PFSK-1 (cell line): ENCODE results near the gene IFIT1.

Experiments
- FOXP2 ChIP-seq: optimal IDR thresholded peaks from 2 replicates; pipeline ENCODE3; 2011; ENCODE audit warnings: borderline replicate concordance, control low read depth, inconsistent platforms; ENCODE audit not compliant: insufficient read depth; ENCODE audit errors: extremely low read length, extremely low read depth
- POLR2AphosphoS5 ChIP-seq: IDR thresholded peaks from 2 replicates; pipeline ENCODE4 v1.6.1; 2012; ENCODE audit warnings: low read depth, mild to moderate bottlenecking, control low read depth, low read length, moderate library complexity
- SIN3A ChIP-seq: IDR thresholded peaks from 2 replicates; pipeline ENCODE4 v1.6.1; 2012; ENCODE audit warnings: mild to moderate bottlenecking, low read length, moderate library complexity, borderline replicate concordance; ENCODE audit not compliant: insufficient read depth
- TAF1 ChIP-seq: IDR thresholded peaks from 2 replicates; pipeline ENCODE4 v1.6.1; 2012; ENCODE audit warnings: low read length, control low read depth, borderline replicate concordance; ENCODE audit not compliant: insufficient read depth
- TF ChIP-seq, protein P1 (sequence below), 2 experiments: IDR thresholded peaks; 2 replicates each; pipeline versions ENCODE4 v1.6.1 to v1.8.0; 2011 to 2012; ENCODE audit warnings: low read depth in 2 of 2, low read length in 2 of 2, control low read depth in 1 of 2, inconsistent platforms in 1 of 2, mild to moderate bottlenecking in 1 of 2, moderate library complexity in 1 of 2; ENCODE audit not compliant: insufficient read depth in 1 of 2

IFIT1 gene

GRCh38 chr10:89364531-89364930 is 27.9 kb upstream of the IFIT1 start:
- TF ChIP-seq POLR2AphosphoS5 (no peak), SIN3A (no peak), TAF1 (no peak), FOXP2 (no peak)
- TF ChIP-seq, protein P1, sequence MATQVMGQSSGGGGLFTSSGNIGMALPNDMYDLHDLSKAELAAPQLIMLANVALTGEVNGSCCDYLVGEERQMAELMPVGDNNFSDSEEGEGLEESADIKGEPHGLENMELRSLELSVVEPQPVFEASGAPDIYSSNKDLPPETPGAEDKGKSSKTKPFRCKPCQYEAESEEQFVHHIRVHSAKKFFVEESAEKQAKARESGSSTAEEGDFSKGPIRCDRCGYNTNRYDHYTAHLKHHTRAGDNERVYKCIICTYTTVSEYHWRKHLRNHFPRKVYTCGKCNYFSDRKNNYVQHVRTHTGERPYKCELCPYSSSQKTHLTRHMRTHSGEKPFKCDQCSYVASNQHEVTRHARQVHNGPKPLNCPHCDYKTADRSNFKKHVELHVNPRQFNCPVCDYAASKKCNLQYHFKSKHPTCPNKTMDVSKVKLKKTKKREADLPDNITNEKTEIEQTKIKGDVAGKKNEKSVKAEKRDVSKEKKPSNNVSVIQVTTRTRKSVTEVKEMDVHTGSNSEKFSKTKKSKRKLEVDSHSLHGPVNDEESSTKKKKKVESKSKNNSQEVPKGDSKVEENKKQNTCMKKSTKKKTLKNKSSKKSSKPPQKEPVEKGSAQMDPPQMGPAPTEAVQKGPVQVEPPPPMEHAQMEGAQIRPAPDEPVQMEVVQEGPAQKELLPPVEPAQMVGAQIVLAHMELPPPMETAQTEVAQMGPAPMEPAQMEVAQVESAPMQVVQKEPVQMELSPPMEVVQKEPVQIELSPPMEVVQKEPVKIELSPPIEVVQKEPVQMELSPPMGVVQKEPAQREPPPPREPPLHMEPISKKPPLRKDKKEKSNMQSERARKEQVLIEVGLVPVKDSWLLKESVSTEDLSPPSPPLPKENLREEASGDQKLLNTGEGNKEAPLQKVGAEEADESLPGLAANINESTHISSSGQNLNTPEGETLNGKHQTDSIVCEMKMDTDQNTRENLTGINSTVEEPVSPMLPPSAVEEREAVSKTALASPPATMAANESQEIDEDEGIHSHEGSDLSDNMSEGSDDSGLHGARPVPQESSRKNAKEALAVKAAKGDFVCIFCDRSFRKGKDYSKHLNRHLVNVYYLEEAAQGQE (IDR thresholded peaks at IDR 0.05; ENCODE audit: insufficient read depth in 1 of 2, low read depth in 2 of 2, low read length in 2 of 2) = no peak

DNA sequence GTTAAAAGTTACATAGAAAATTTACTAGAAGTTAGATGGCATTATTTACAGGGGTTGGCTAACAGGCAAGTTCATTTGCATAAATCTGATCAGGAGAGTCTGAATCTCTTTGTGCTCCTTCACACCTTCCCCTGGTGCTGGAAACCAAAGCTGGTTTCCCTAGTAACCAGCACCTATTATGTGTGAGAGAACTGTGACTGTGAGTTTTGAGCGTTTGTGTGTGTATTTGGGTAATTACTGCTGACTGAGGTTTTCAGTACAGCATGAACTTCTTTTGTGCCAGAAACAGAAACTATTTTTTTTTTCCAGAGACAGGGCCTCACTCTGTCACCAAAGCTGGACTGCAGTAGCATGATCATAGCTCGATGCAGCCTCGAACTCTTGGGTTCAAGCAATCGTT is 24.9 kb upstream of the IFIT1 start:
- TF ChIP-seq POLR2AphosphoS5 = no peak
- TF ChIP-seq FOXP2 = no peak
- no peak for TF ChIP-seq SIN3A
- TF ChIP-seq, protein P1 (IDR thresholded peaks at IDR 0.05; ENCODE audit: insufficient read depth in 1 of 2, low read depth in 2 of 2, low read length in 2 of 2) = no peak
- no peak for TF ChIP-seq TAF1

- TF ChIP-seq, protein P1 (IDR thresholded peaks at IDR 0.05; ENCODE audit: insufficient read depth in 1 of 2, low read depth in 2 of 2, low read length in 2 of 2) = no peak
- TF ChIP-seq POLR2AphosphoS5 (no peak), FOXP2 (no peak), SIN3A (no peak), TAF1 (no peak)
Observed at GRCh38 chr10:89368129-89368528, 24.3 kb upstream of the IFIT1 start.

DNA sequence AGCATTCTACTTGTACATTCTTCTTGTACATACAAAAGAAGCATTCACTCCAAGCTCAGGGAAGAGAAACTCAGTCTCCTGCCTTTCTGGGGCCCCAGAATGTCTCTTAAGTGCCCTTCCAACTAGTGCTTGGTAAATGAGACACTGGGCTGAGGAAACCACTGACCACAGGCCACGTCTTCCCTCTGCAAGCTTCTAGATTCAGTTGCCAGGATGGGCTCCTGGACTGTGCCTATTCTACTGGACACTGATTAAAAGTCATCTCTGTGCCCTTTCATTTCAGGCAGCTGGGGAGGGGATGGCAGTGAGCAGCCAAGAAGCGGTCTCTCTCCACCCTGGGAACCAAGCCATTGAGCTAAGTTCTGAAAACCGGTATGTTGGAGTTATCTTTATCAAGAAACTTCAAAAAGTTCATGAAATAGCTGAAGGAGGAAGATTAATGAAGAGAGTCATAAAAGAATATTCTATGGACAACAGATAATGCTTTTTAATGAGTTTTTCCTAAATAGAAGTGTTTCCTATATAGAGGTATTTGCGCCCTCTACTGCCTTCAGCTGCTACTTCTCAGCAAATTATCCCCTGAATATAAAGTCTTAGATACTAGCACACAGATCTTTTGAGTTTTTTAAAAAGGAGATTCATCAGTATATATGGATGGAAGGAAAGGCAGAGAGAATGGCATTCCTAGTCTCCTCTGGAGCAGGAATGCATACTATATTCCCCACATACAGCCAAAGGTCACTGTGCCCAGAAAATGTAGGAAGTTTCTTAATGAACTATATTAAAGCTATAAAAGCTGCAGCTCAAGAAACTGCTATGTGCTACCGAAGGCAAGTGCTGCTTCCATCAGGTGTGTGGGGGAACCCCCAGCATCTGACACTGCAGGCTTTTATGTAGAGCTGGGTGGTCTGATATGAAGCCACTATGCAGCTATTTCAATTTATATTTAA is 23.0 kb upstream of the IFIT1 start:
- TF ChIP-seq FOXP2 (no peak), SIN3A (no peak), TAF1 (no peak), POLR2AphosphoS5 (no peak)
- TF ChIP-seq, protein P1 (IDR thresholded peaks at IDR 0.05; ENCODE audit: insufficient read depth in 1 of 2, low read depth in 2 of 2, low read length in 2 of 2) = no peak

- TF ChIP-seq POLR2AphosphoS5 = no peak
- no peak for TF ChIP-seq TAF1
- no peak for TF ChIP-seq SIN3A
- no peak for TF ChIP-seq FOXP2
Observed at GRCh38 chr10:89371079-89371478, 21.3 kb upstream of the IFIT1 start.
